Endothelial cell (in vitro differentiated cells): ENCODE data around the gene ANXA1. TPM values are rescaled to one million over a fixed set of nuclear protein-coding genes. Genes with fewer than 3 reads are reported as not detected.

ENCODE experiments used
- DNase-seq: peaks from one replicate; pipeline ENCODE4 v3.0.0; 2021; ENCODE audit warnings: low spot score
- H3K27ac Mint-ChIP-seq: one replicate; pipeline ENCODE4 v1.8.0; 2021; ENCODE audit warnings: mixed read lengths, inconsistent platforms; ENCODE audit not compliant: unreplicated experiment
- H3K27me3 Mint-ChIP-seq: one replicate; pipeline ENCODE4 v1.8.0; 2021; ENCODE audit warnings: mild to moderate bottlenecking, moderate library complexity, mixed read lengths, inconsistent platforms; ENCODE audit not compliant: unreplicated experiment
- H3K36me3 Mint-ChIP-seq: one replicate; pipeline ENCODE4 v1.8.0; 2021; ENCODE audit warnings: mild to moderate bottlenecking, low read depth, mixed read lengths, inconsistent platforms; ENCODE audit not compliant: unreplicated experiment
- H3K4me1 Mint-ChIP-seq: one replicate; pipeline ENCODE4 v1.8.0; 2021; ENCODE audit warnings: mild to moderate bottlenecking, mixed read lengths, inconsistent platforms; ENCODE audit not compliant: unreplicated experiment
- H3K4me3 Mint-ChIP-seq: one replicate; pipeline ENCODE4 v1.8.0; 2021; ENCODE audit warnings: mild to moderate bottlenecking, mixed read lengths, inconsistent platforms; ENCODE audit not compliant: unreplicated experiment
- H3K9me3 Mint-ChIP-seq: one replicate; pipeline ENCODE4 v1.8.0; 2021; ENCODE audit warnings: mixed read lengths, inconsistent platforms; ENCODE audit not compliant: unreplicated experiment
- CTCF ChIP-seq: fragments of 200-600 bp; sonication (generic); IDR thresholded peaks from one replicate; pipeline ENCODE4 v1.5.0; 2021; ENCODE audit warnings: antibody characterized with exemption; ENCODE audit not compliant: unreplicated experiment
- total RNA-seq: library from RNA; stranded (reverse); fragmentation: NEBNext Ultra II Directional; extraction: Animal tissue kit (Norgen Biotek cat#: 25700); gene quantifications from one replicate; pipeline ENCODE4 v1.2.1, GENCODE V29; 2021; ENCODE audit not compliant: unreplicated experiment

ANXA1 gene
- total RNA-seq, 1 donor from 2014 or later = 43.3 TPM

- no peak overlapping the region for H3K27ac Mint-ChIP-seq
These were observed 32.6 kb upstream of the ANXA1 start for GRCh38 chr9:73118898-73119554.

GRCh38 chr9:73121375-73121935 lies 30.2 kb upstream of the ANXA1 start:
- TF ChIP-seq CTCF = no peak
- no peak overlapping the region for H3K4me3 Mint-ChIP-seq
- H3K27ac Mint-ChIP-seq = no peak overlapping the region

More at GRCh38 chr9:73118898-73119554, 32.6 kb upstream of the ANXA1 start:
- Mint-ChIP-seq H3K36me3 (no peaks in the 10 kb centered on the region), H3K4me3 (no peak overlapping the region), H3K4me1 (no peaks in the 10 kb centered on the region), H3K9me3 (no peaks in the 10 kb centered on the region), H3K27me3 (no peaks in the 10 kb centered on the region)
- no peak for TF ChIP-seq CTCF
- no peak for DNase-seq

GRCh38 chr9:73125651-73126050 lies 26.0 kb upstream of the ANXA1 start:
- no peak for TF ChIP-seq CTCF
- DNase-seq = no peak
- Mint-ChIP-seq H3K27me3 (peaks cover 2% of the 10 kb centered on the region), H3K4me3 (no peak overlapping the region), H3K27ac (no peak overlapping the region), H3K4me1 (no peaks in the 10 kb centered on the region), H3K36me3 (no peaks in the 10 kb centered on the region), H3K9me3 (no peaks in the 10 kb centered on the region)

More at GRCh38 chr9:73121375-73121935, 30.2 kb upstream of the ANXA1 start:
- peaks cover 2% of the 10 kb centered on the region for H3K27me3 Mint-ChIP-seq
- no peaks in the 10 kb centered on the region for H3K4me1 Mint-ChIP-seq
- no peaks in the 10 kb centered on the region for H3K36me3 Mint-ChIP-seq
- H3K9me3 Mint-ChIP-seq = no peaks in the 10 kb centered on the region
- no peak for DNase-seq

GRCh38 chr9:73129941-73130685 lies 21.6 kb upstream of the ANXA1 start:
- H3K36me3 Mint-ChIP-seq = no peaks in the 10 kb centered on the region
- no peak overlapping the region for H3K27ac Mint-ChIP-seq
- DNase-seq = no peak
- peaks cover 2% of the 10 kb centered on the region for H3K27me3 Mint-ChIP-seq
- H3K4me3 Mint-ChIP-seq = no peak overlapping the region
- peaks cover 14% of the 10 kb centered on the region for H3K4me1 Mint-ChIP-seq
- TF ChIP-seq CTCF = no peak
- H3K9me3 Mint-ChIP-seq = no peaks in the 10 kb centered on the region

GRCh38 chr9:73131461-73131860 lies 20.2 kb upstream of the ANXA1 start:
- Mint-ChIP-seq H3K27me3 (no peaks in the 10 kb centered on the region), H3K4me1 (peaks cover 14% of the 10 kb centered on the region), H3K4me3 (no peak overlapping the region), H3K27ac (peak overlapping the region; percentile 97), H3K9me3 (no peaks in the 10 kb centered on the region), H3K36me3 (no peaks in the 10 kb centered on the region)
- no peak for DNase-seq
- no peak for TF ChIP-seq CTCF
